ENCODE results near the gene ARHGEF40. TPM values are rescaled to one million over a fixed set of nuclear protein-coding genes. Genes with fewer than 3 reads are reported as not detected.

The ARHGEF40 gene
- total and polyA plus RNA-seq, 10 of the 15 experiments (the other 5 are each of a cell fraction or from before 2014, with no cell fraction given) = 0.03 to 0.31 (median 0.08) TPM; not detected in 2

- no peak for TF ChIP-seq CUX1 (IDR thresholded peaks at IDR 0.05; ENCODE audit: insufficient replicate concordance, low read depth, low read length)
- no peak for TF ChIP-seq BRCA1 (IDR thresholded peaks at IDR 0.05; ENCODE audit: low read depth, low read length)
- TF ChIP-seq CHD1 (IDR thresholded peaks at IDR 0.05; ENCODE audit: low read depth, low read length) = no peak
- no peak for TF ChIP-seq BCLAF1 (IDR thresholded peaks at IDR 0.05)
- peak; percentile 100 for TF ChIP-seq SMARCA5 (IDR thresholded peaks at IDR 0.05)
- TF ChIP-seq POLR2AphosphoS2 (IDR thresholded peaks at IDR 0.05; ENCODE audit: low read depth, low read length) = no peak
- TF ChIP-seq ZNF592 (IDR thresholded peaks at IDR 0.05) = peak; percentile 96
- peak; percentile 82; the same call in 1 of the 2 replicates for TF ChIP-seq CBX5 (IDR thresholded peaks at IDR 0.05; ENCODE audit: low read depth)
- TF ChIP-seq USF2 (IDR thresholded peaks at IDR 0.05; ENCODE audit: borderline replicate concordance, low read depth, low read length) = no peak
- peak; percentile 91 for TF ChIP-seq RAD21 (IDR thresholded peaks at IDR 0.05; ENCODE audit: insufficient read depth, low read depth, low read length)
- no peak for TF ChIP-seq SMAD5 (IDR thresholded peaks at IDR 0.05; ENCODE audit: low read depth)
- no peak for TF ChIP-seq RELB (IDR thresholded peaks at IDR 0.05; ENCODE audit: low read depth)
Observed at GRCh38 chr14:21092273-21093011, 22.3 kb downstream of the ARHGEF40 start (continued).

Measured in GM12878 (cell line).